HTR-8/SVneo (cell line): ENCODE results near the gene CERS2.
"Not testable (repeated sequence)": the region's sequence is repeated elsewhere in the genome, so short reads cannot be mapped to it uniquely, and the experiment has no call there.

Experiments
- DNase-seq: peaks from one replicate; pipeline ENCODE4 v3.0.0; 2011; ENCODE audit warnings: low spot score, mixed read lengths; ENCODE audit not compliant: insufficient read length
- FAIRE-seq: peaks from 2 replicates; lab custom pipeline; 2011; peaks lifted over from hg19 to GRCh38; lab: Jason Lieb, UNC

Gene CERS2

GRCh38 chr1:150972417-150972940, 2.2 kb downstream of the CERS2 start:
- FAIRE-seq (no peak), DNase-seq (no peak)

- no peak for DNase-seq
- FAIRE-seq, result no peak
Observed at GRCh38 chr1:150971583-150972416, 2.8 kb downstream of the CERS2 start.

GRCh38 chr1:150970808-150971582, 3.6 kb downstream of the CERS2 start:
- DNase-seq, result no peak
- no peak for FAIRE-seq

GRCh38 chr1:150969626-150970025, 5.0 kb downstream of the CERS2 start:
- FAIRE-seq (no peak), DNase-seq (no peak)

GRCh38 chr1:150968491-150968890, 6.1 kb downstream of the CERS2 start:
- FAIRE-seq (no peak), DNase-seq (no peak)

GRCh38 chr1:150967936-150968335, 6.7 kb downstream of the CERS2 start:
- DNase-seq, result no peak
- no peak for FAIRE-seq

- DNase-seq (no peak), FAIRE-seq (no peak)
Observed at GRCh38 chr1:150966011-150966410, 8.6 kb downstream of the CERS2 start.

GRCh38 chr1:150965605-150966004, 9.0 kb downstream of the CERS2 start:
- DNase-seq (no peak), FAIRE-seq (no peak)

- FAIRE-seq (no peak), DNase-seq (no peak)
Observed at GRCh38 chr1:150964164-150964489, 10.5 kb downstream of the CERS2 start.

GRCh38 chr1:150963321-150964163, 11.1 kb downstream of the CERS2 start:
- FAIRE-seq (no peak), DNase-seq (no peak)

- no peak for FAIRE-seq
- DNase-seq, result no peak
Observed at GRCh38 chr1:150961756-150962155, 12.9 kb downstream of the CERS2 start.

- FAIRE-seq (no peak), DNase-seq (no peak)
Observed at GRCh38 chr1:150960646-150961045, 14.0 kb downstream of the CERS2 start.

- FAIRE-seq (no peak), DNase-seq (no peak)
Observed at GRCh38 chr1:150957666-150958065, 17.0 kb downstream of the CERS2 start.

- FAIRE-seq (no peak), DNase-seq (no peak)
Observed at GRCh38 chr1:150955280-150955679, 19.4 kb downstream of the CERS2 start.

GRCh38 chr1:150954708-150955107, 19.9 kb downstream of the CERS2 start:
- FAIRE-seq (no peak), DNase-seq (no peak)

GRCh38 chr1:150944856-150945255, 29.8 kb downstream of the CERS2 start:
- no peak for FAIRE-seq
- DNase-seq, result no peak

- FAIRE-seq (no peak), DNase-seq (no peak)
Observed at GRCh38 chr1:150931773-150932172, 42.9 kb downstream of the CERS2 start.

- DNase-seq, FAIRE-seq: not testable (repeated sequence)
Observed at GRCh38 chr1:150928775-150929174, 45.9 kb downstream of the CERS2 start.

GRCh38 chr1:150928286-150928685, 46.3 kb downstream of the CERS2 start:
- no peak for FAIRE-seq

GRCh38 chr1:150927624-150928023, 47.0 kb downstream of the CERS2 start:
- DNase-seq (no peak), FAIRE-seq (no peak)

More at GRCh38 chr1:150928286-150928685, 46.3 kb downstream of the CERS2 start:
- DNase-seq, result no peak
